Type B pancreatic cell (in vitro differentiated cells): ENCODE results near the gene ARHGAP32. TPM values are rescaled to one million over a fixed set of nuclear protein-coding genes. Genes with fewer than 3 reads are reported as not detected.

Source experiments
- DNase-seq: peaks from one replicate; pipeline ENCODE4 v3.0.0; 2021; ENCODE audit warnings: mixed read lengths; ENCODE audit not compliant: unreplicated experiment; ENCODE audit errors: extremely low spot score
- H3K27ac Mint-ChIP-seq: 2 replicates; pipeline ENCODE4 v1.8.0; 2021; ENCODE audit warnings: mild to moderate bottlenecking, mixed read lengths
- H3K27me3 Mint-ChIP-seq: 2 replicates; pipeline ENCODE4 v1.8.0; 2021; ENCODE audit warnings: mixed read lengths
- H3K36me3 Mint-ChIP-seq: 2 replicates; pipeline ENCODE4 v1.8.0; 2021; ENCODE audit warnings: mixed read lengths
- H3K4me1 Mint-ChIP-seq: one replicate; pipeline ENCODE4 v1.8.0; 2021; ENCODE audit warnings: mixed read lengths; ENCODE audit not compliant: unreplicated experiment
- H3K4me3 Mint-ChIP-seq: 2 replicates; pipeline ENCODE4 v1.8.0; 2021; ENCODE audit warnings: mild to moderate bottlenecking, mixed read lengths
- H3K9me3 Mint-ChIP-seq: 2 replicates; pipeline ENCODE4 v1.8.0; 2021; ENCODE audit warnings: mixed read lengths
- total RNA-seq: library from RNA; stranded (reverse); gene quantifications from 2 replicates; pipeline ENCODE4 v1.2.1, GENCODE V29; 2021; ENCODE audit warnings: low replicate concordance
- TF ChIP-seq, protein P1 (sequence below): fragments of 200-600 bp; sonication (generic); conservative IDR thresholded peaks from 2 replicates; pipeline ENCODE4 v1.5.0; 2021; ENCODE audit warnings: antibody characterized with exemption, mild to moderate bottlenecking

ARHGAP32 gene
- total RNA-seq, 1 donor from 2014 or later, result 41.6 TPM

DNA sequence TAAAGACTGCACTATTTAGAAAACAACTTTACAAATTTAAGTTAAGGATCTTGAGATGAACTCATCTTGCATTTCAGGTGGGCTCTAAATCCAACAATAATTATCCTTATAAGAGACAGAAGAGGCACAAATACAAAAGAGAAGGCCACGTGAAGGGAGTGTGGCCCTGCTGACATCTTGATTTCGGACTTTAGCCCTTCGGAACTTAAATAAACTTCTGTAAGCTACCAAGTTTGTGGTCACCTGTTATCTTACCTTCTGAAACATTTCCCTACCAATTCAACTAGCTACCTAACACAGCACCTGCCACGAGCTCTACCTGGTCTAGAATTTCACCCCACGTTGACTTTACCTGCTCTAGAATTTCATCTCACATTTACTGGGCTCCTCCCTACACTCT is 42.9 kb upstream of the ARHGAP32 start:
- Mint-ChIP-seq H3K4me1 (peaks cover 7% of the 10 kb centered on the region), H3K27me3 (no peaks in the 10 kb centered on the region), H3K4me3 (no peak overlapping the region), H3K27ac (no peak overlapping the region), H3K9me3 (peaks cover 18% of the 10 kb centered on the region), H3K36me3 (peaks cover 20% of the 10 kb centered on the region)
- DNase-seq, result no peak
- TF ChIP-seq, protein P1, sequence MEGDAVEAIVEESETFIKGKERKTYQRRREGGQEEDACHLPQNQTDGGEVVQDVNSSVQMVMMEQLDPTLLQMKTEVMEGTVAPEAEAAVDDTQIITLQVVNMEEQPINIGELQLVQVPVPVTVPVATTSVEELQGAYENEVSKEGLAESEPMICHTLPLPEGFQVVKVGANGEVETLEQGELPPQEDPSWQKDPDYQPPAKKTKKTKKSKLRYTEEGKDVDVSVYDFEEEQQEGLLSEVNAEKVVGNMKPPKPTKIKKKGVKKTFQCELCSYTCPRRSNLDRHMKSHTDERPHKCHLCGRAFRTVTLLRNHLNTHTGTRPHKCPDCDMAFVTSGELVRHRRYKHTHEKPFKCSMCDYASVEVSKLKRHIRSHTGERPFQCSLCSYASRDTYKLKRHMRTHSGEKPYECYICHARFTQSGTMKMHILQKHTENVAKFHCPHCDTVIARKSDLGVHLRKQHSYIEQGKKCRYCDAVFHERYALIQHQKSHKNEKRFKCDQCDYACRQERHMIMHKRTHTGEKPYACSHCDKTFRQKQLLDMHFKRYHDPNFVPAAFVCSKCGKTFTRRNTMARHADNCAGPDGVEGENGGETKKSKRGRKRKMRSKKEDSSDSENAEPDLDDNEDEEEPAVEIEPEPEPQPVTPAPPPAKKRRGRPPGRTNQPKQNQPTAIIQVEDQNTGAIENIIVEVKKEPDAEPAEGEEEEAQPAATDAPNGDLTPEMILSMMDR, result no peak

DNA sequence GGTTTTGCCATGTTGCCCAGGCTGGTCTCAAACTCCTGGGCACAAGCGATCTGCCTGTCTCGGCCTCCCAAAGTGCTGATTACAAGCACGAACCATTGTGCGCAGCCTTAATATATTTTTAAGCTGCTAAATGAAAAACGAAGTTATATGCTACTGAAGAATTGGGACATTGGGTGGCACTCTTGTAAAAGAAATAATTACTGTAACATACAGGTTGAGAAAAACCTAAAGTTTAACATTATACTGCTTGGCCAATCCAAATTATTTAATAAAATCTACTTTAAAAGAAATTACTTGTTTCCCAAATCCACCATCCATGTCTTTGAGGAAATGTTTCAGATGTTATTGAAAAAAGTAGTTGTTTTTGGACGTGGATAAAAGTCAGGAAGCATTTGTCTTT is 37.9 kb upstream of the ARHGAP32 start:
- Mint-ChIP-seq H3K4me1 (no peaks in the 10 kb centered on the region), H3K9me3 (peaks cover 21% of the 10 kb centered on the region), H3K4me3 (no peak overlapping the region), H3K27me3 (no peaks in the 10 kb centered on the region), H3K27ac (no peak overlapping the region), H3K36me3 (peaks cover 26% of the 10 kb centered on the region)
- no peak for DNase-seq
- TF ChIP-seq, protein P1, result no peak

DNA sequence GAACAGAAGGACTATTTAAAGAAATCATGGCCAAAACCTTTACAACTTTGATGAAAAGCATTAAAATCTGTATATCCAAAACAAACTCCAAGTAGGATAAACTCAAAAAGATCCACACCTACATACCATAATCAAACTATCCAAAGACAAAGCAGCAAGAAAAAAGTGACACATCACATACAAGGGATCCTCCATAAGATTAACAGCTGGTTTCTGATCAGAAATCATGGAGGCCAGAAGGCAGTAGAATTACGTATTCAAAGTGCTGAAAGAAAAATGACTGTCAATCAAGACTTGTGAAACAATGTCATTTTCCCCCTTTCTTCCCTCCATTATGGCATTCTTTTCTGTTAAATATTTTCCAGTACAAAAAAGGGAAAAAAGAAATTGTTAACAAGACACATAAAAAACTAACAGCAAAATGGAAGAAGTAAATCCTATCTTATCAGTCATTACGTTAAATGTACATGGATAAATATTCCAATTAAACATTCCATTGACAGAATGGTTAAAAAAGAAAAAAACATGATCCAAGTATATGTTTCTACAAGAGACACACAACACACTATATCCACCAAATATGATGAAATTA is 34.2 kb upstream of the ARHGAP32 start:
- Mint-ChIP-seq H3K9me3 (peaks cover 18% of the 10 kb centered on the region), H3K4me1 (peaks cover 19% of the 10 kb centered on the region)
- DNase-seq, result no peak

DNA sequence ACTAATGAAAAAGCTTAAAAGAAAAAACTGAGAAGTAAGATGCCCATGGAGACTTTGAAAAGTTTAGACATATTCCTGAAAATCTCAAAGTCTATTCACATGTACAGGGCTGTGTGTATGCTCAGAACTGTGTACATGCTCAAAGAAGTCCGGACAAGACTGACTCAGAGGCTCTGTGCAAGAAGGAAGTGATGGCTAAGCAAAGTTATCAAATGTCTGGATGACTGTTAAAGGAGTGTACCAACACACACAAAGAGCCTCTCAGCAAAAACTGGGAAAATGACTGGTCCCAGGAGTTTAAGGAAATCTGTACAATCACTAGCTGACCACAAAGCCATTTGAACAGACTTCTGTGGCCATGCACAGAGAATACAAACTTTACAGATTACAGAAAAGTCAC is 33.1 kb upstream of the ARHGAP32 start:
- no peaks in the 10 kb centered on the region for H3K27me3 Mint-ChIP-seq
- no peak overlapping the region for H3K27ac Mint-ChIP-seq
- peaks cover 18% of the 10 kb centered on the region for H3K9me3 Mint-ChIP-seq
- peaks cover 29% of the 10 kb centered on the region for H3K36me3 Mint-ChIP-seq
- peaks cover 21% of the 10 kb centered on the region for H3K4me1 Mint-ChIP-seq
- TF ChIP-seq, protein P1, result no peak
- DNase-seq, result no peak
- no peak overlapping the region for H3K4me3 Mint-ChIP-seq

More for the DNA sequence above, 34.2 kb upstream of the ARHGAP32 start:
- Mint-ChIP-seq H3K4me3 (no peak overlapping the region), H3K36me3 (peaks cover 29% of the 10 kb centered on the region), H3K27me3 (no peaks in the 10 kb centered on the region), H3K27ac (no peak overlapping the region)
- TF ChIP-seq, protein P1, result no peak

DNA sequence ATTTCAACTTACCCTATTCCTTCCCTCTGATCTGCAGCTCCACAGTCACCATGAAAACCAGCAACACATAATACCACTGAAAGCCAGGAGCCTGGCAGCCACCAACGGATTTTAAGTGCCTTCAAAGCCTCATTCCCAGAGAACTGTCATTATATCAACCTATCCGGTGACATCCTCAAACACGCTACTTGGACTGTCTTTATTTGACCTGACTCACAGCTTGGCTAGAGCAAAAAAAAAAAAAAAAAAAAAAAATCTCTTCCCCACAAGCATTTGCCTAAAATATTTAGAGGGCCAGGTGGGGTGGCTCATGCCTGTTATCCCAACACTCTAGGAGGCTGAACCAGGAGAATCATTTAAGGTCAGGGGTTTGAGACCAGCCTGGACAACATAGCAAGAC is 32.4 kb upstream of the ARHGAP32 start:
- peaks cover 18% of the 10 kb centered on the region for H3K9me3 Mint-ChIP-seq
- H3K27ac Mint-ChIP-seq, result no peak overlapping the region
- TF ChIP-seq, protein P1, result no peak
- peaks cover 29% of the 10 kb centered on the region for H3K36me3 Mint-ChIP-seq
- H3K4me1 Mint-ChIP-seq, result peaks cover 27% of the 10 kb centered on the region
- H3K4me3 Mint-ChIP-seq, result no peak overlapping the region
- DNase-seq, result no peak
- H3K27me3 Mint-ChIP-seq, result no peaks in the 10 kb centered on the region

DNA sequence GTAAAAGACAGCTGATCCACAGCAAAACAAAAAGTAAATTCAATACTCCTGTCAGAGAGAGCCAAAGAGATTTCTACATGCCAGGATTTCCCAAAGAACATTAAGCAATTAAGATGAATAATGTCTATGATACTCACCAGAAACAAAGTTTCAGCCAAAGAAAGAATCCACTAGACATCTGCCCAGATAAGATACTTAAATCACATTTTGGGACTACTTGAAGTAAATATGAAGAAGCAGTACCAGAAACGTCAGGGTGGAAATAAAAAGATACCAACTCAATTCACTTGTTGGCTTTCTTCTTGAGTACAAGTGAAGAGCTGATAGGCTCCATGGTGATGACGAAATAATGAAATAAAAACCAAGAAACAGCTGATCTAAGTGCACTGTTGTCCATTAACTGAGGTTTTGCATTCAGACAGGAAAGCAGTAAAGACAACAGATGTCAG is 31.6 kb upstream of the ARHGAP32 start:
- peaks cover 29% of the 10 kb centered on the region for H3K36me3 Mint-ChIP-seq
- H3K27ac Mint-ChIP-seq, result no peak overlapping the region
- no peak for DNase-seq
- no peak overlapping the region for H3K4me3 Mint-ChIP-seq
- peaks cover 31% of the 10 kb centered on the region for H3K4me1 Mint-ChIP-seq
- peaks cover 18% of the 10 kb centered on the region for H3K9me3 Mint-ChIP-seq
- no peaks in the 10 kb centered on the region for H3K27me3 Mint-ChIP-seq
- TF ChIP-seq, protein P1, result no peak
